H9 (cell line): ENCODE measurements around the gene IGF1R. TPM values are rescaled to one million over a fixed set of nuclear protein-coding genes. Genes with fewer than 3 reads are reported as not detected.

Experiments
- DNase-seq: peaks from one replicate; pipeline ENCODE4 v3.0.0-alpha.2; 2017
- H2AFZ ChIP-seq: one replicate; pipeline ENCODE4 v1.6.1; 2013; ENCODE audit warnings: mild to moderate bottlenecking, low read length, control low read depth, moderate library complexity
- H2AK5ac ChIP-seq: 2 replicates; pipeline ENCODE4 v1.6.1; 2013; ENCODE audit warnings: low read length, control low read depth, mixed read lengths; ENCODE audit not compliant: insufficient read length
- H2BK120ac ChIP-seq: one replicate; pipeline ENCODE4 v1.6.1; 2013; ENCODE audit warnings: low read depth, mild to moderate bottlenecking, low read length, control low read depth, inconsistent platforms; ENCODE audit not compliant: poor library complexity, severe bottlenecking
- H2BK12ac ChIP-seq: 2 replicates; pipeline ENCODE4 v1.6.1; 2013; ENCODE audit warnings: low read length, control low read depth, mixed read lengths, low read depth; ENCODE audit not compliant: insufficient read length
- H2BK15ac ChIP-seq: 2 replicates; pipeline ENCODE4 v1.6.1; 2013; ENCODE audit warnings: low read depth, low read length, control low read depth
- H2BK20ac ChIP-seq: one replicate; pipeline ENCODE4 v1.6.1; 2013; ENCODE audit warnings: low read depth, mild to moderate bottlenecking, low read length, control low read depth, inconsistent platforms; ENCODE audit not compliant: poor library complexity, severe bottlenecking
- H2BK5ac ChIP-seq: 2 replicates; pipeline ENCODE4 v1.6.1; 2013; ENCODE audit warnings: low read length, control low read depth, mixed read lengths; ENCODE audit not compliant: insufficient read length
- H3K14ac ChIP-seq: 2 replicates; pipeline ENCODE4 v1.6.1; 2013; ENCODE audit warnings: low read length, control low read depth; ENCODE audit not compliant: insufficient read depth
- H3K18ac ChIP-seq: 2 replicates; pipeline ENCODE4 v1.6.1; 2013; ENCODE audit warnings: low read depth, mild to moderate bottlenecking, mixed read lengths, low read length, control low read depth; ENCODE audit not compliant: insufficient read length
- H3K23ac ChIP-seq: 2 replicates; pipeline ENCODE4 v1.6.1; 2013; ENCODE audit warnings: low read length, control low read depth, mixed read lengths, low read depth; ENCODE audit not compliant: insufficient read length
- H3K23me2 ChIP-seq: 2 replicates; pipeline ENCODE4 v1.6.1; 2013; ENCODE audit warnings: low read depth, mild to moderate bottlenecking, mixed read lengths, low read length, control low read depth; ENCODE audit not compliant: insufficient read length, poor library complexity, severe bottlenecking
- H3K27ac ChIP-seq: 2 replicates; pipeline ENCODE4 v1.5.1; 2013; ENCODE audit warnings: low read length, control low read depth, mixed read lengths, low read depth; ENCODE audit not compliant: insufficient read length
- H3K27me3 ChIP-seq: 2 replicates; pipeline ENCODE4 v1.6.1; 2013; ENCODE audit warnings: low read length, control low read depth, inconsistent platforms; ENCODE audit not compliant: insufficient read depth
- H3K4ac ChIP-seq: 2 replicates; pipeline ENCODE4 v1.6.1; 2013; ENCODE audit warnings: low read depth, mild to moderate bottlenecking, control low read depth, inconsistent platforms, low read length, moderate library complexity
- H3K4me1 ChIP-seq: 2 replicates; pipeline ENCODE4 v1.6.1; 2013; ENCODE audit warnings: low read length, control low read depth, inconsistent platforms; ENCODE audit not compliant: insufficient read depth
- H3K4me2 ChIP-seq: 2 replicates; pipeline ENCODE4 v1.6.1; 2013; ENCODE audit warnings: low read length, control low read depth, mixed read lengths; ENCODE audit not compliant: insufficient read length, insufficient read depth
- H3K56ac ChIP-seq: 2 replicates; pipeline ENCODE4 v1.6.1; 2013; ENCODE audit warnings: low read depth, mild to moderate bottlenecking, mixed read lengths, low read length, control low read depth; ENCODE audit not compliant: insufficient read length
- H3K79me1 ChIP-seq: 2 replicates; pipeline ENCODE4 v1.6.1; 2013; ENCODE audit warnings: low read depth, mild to moderate bottlenecking, moderate library complexity, low read length, control low read depth, inconsistent platforms; ENCODE audit not compliant: insufficient read depth, poor library complexity, severe bottlenecking
- H3K79me2 ChIP-seq: 2 replicates; pipeline ENCODE4 v1.6.1; 2013; ENCODE audit warnings: low read length, control low read depth, inconsistent platforms; ENCODE audit not compliant: insufficient read depth
- H3K9ac ChIP-seq: 2 replicates; pipeline ENCODE4 v1.6.1; 2013; ENCODE audit warnings: low read length, control low read depth, mixed read lengths; ENCODE audit not compliant: insufficient read length; ENCODE audit errors: extremely low read depth
- H3K9me3 ChIP-seq: one replicate; pipeline ENCODE4 v1.6.1; 2013; ENCODE audit warnings: low read depth, low read length, inconsistent platforms; ENCODE audit not compliant: control insufficient read depth
- H3T11ph ChIP-seq: one replicate; pipeline ENCODE4 v1.6.1; 2013; ENCODE audit warnings: mild to moderate bottlenecking, low read length, control low read depth, inconsistent platforms
- H4K20me1 ChIP-seq: one replicate; pipeline ENCODE4 v1.6.1; 2013; ENCODE audit not compliant: control insufficient read depth, insufficient read length, insufficient read depth
- H4K5ac ChIP-seq: 2 replicates; pipeline ENCODE4 v1.6.1; 2013; ENCODE audit warnings: low read depth, mild to moderate bottlenecking, mixed read lengths, low read length, control low read depth; ENCODE audit not compliant: insufficient read length
- H4K8ac ChIP-seq: replicated peaks from 2 replicates; pipeline ENCODE4 v1.6.1; 2013; ENCODE audit warnings: low read length, control low read depth, mixed read lengths, low read depth; ENCODE audit not compliant: insufficient read length
- H4K91ac ChIP-seq: 2 replicates; pipeline ENCODE4 v1.6.1; 2013; ENCODE audit warnings: low read depth, mild to moderate bottlenecking, moderate library complexity, mixed read lengths, low read length, control low read depth; ENCODE audit not compliant: insufficient read length
- H3K27ac Mint-ChIP-seq, 3 experiments: 2 replicates in 2 of 3; 3 replicates in 1 of 3; pipeline ENCODE4 v1.8.0; 2020 to 2021; ENCODE audit warnings: mixed read lengths in 3 of 3, mild to moderate bottlenecking in 1 of 3, moderate library complexity in 1 of 3
- H3K27me3 Mint-ChIP-seq: 2 replicates; pipeline ENCODE4 v1.8.0; 2021; ENCODE audit warnings: low read depth, mild to moderate bottlenecking, moderate library complexity, mixed read lengths
- H3K36me3 Mint-ChIP-seq, 3 experiments: 2 replicates in 2 of 3; 3 replicates in 1 of 3; pipeline ENCODE4 v1.8.0; 2020 to 2021; ENCODE audit warnings: low read depth in 3 of 3, mixed read lengths in 3 of 3; ENCODE audit not compliant: insufficient read depth in 1 of 3
- H3K4me1 Mint-ChIP-seq, 2 experiments: 2 replicates each; pipeline ENCODE4 v1.8.0; 2020; ENCODE audit warnings: mixed read lengths in 2 of 2
- H3K4me3 Mint-ChIP-seq, 2 experiments: 2 replicates in 1 of 2; 3 replicates in 1 of 2; pipeline ENCODE4 v1.8.0; 2020 to 2021; ENCODE audit warnings: mild to moderate bottlenecking in 2 of 2, mixed read lengths in 2 of 2, moderate library complexity in 1 of 2
- H3K9me3 Mint-ChIP-seq, 2 experiments: 2 replicates in 1 of 2; 3 replicates in 1 of 2; pipeline ENCODE4 v1.8.0; 2020; ENCODE audit warnings: mild to moderate bottlenecking in 2 of 2, mixed read lengths in 2 of 2, moderate library complexity in 1 of 2
- WGBS: extraction: QIAGEN DNeasy Blood & Tissue Kit; methylation state at CpG from one replicate; pipeline ENCODE4 v1.1.7; 2013; ENCODE audit warnings: missing lambda C conversion rate, low lambda C conversion rate, mixed read lengths; ENCODE audit not compliant: insufficient read length; ENCODE audit errors: extremely low coverage; 5-methylcytosine and 5-hydroxymethylcytosine counted together
- total RNA-seq: library from RNA; stranded (reverse); gene quantifications from 2 replicates; pipeline ENCODE4 v1.2.1, GENCODE V29; 2021
- TF ChIP-seq, protein P1 (sequence below): fragments of 200-600 bp; sonication (generic); conservative IDR thresholded peaks from 3 replicates; pipeline ENCODE4 v1.8.0; 2021; ENCODE audit warnings: antibody characterized with exemption, mild to moderate bottlenecking

IGF1R gene
- total RNA-seq, 1 experiment from 2014 or later: 70.0 TPM

DNA sequence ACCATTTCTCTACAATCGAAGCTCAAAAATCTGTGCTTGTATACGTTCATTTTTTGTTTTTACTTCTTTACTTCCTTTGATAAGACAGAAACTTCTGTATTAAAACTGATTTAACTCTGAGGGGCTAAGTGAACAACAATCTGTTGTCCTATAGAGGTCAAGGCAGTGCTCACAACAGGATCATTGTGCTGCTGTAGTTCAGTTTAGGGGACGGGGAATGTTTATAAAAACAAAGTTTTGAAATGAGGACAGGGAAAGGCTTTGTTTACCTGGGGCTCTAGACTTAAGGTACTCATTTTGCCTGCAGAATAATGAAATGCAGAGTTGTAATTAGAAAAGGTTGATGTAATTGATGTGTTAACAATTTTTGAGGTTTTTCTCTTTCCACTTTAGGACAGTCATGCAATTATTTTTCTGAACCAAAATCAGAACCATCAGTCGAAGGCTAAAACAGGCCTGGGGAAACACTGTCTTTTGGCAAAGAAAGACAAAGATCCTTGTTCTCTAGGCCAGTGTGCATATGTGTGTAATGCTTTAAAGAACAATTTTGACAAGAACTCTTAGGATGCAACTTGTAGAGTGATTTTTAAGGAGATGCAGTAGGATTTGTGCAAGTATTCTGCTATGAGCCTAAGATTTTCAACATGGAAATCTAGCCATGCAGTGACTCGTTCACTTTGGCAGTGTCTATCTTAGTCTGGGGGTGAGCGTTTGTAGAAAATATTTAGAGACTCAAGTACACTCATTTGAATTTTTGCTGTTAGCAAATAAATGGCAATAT, 194.0 kb downstream of the IGF1R start:
- H2AFZ ChIP-seq: no peak overlapping the region
- Mint-ChIP-seq H3K4me1 (peaks cover 50 to 54% of the 10 kb centered on the region in 2 experiments), H3K9me3 (no peaks in the 10 kb centered on the region), H3K36me3 (peaks cover 2 to 9% (median 3%) of the 10 kb centered on the region in 3 experiments; a peak in 4 of 7 replicates), H3K27ac (peak overlapping the region in 2 of 3 experiments; percentile 6 to 80; a peak in 3 of 7 replicates), H3K4me3 (no peak overlapping the region), H3K27me3 (no peaks in the 10 kb centered on the region)
- no peak overlapping the region for H3K18ac ChIP-seq
- H3K4me2 ChIP-seq: no peak overlapping the region
- TF ChIP-seq, protein P1, sequence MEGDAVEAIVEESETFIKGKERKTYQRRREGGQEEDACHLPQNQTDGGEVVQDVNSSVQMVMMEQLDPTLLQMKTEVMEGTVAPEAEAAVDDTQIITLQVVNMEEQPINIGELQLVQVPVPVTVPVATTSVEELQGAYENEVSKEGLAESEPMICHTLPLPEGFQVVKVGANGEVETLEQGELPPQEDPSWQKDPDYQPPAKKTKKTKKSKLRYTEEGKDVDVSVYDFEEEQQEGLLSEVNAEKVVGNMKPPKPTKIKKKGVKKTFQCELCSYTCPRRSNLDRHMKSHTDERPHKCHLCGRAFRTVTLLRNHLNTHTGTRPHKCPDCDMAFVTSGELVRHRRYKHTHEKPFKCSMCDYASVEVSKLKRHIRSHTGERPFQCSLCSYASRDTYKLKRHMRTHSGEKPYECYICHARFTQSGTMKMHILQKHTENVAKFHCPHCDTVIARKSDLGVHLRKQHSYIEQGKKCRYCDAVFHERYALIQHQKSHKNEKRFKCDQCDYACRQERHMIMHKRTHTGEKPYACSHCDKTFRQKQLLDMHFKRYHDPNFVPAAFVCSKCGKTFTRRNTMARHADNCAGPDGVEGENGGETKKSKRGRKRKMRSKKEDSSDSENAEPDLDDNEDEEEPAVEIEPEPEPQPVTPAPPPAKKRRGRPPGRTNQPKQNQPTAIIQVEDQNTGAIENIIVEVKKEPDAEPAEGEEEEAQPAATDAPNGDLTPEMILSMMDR: no peak
- H2BK12ac ChIP-seq: no peak overlapping the region
- no peaks in the 10 kb centered on the region for H3K23me2 ChIP-seq
- H2BK15ac ChIP-seq: no peak overlapping the region
- H4K91ac ChIP-seq: no peak overlapping the region
- H3K4ac ChIP-seq: no peak overlapping the region
- no peak overlapping the region for H3K56ac ChIP-seq
- H4K5ac ChIP-seq: no peak overlapping the region
- no peak overlapping the region for H4K8ac ChIP-seq
- H3T11ph ChIP-seq: no peak overlapping the region
- no peak for DNase-seq
- H2BK20ac ChIP-seq: no peak overlapping the region
- WGBS: no CpG with 5 or more reads among the region's 6 CpGs
- H4K20me1 ChIP-seq: no peaks in the 10 kb centered on the region
- H3K23ac ChIP-seq: no peak overlapping the region
- H2BK5ac ChIP-seq: no peak overlapping the region
- no peak overlapping the region for H3K9ac ChIP-seq
- peaks cover 3% of the 10 kb centered on the region; the same call in 1 of the 2 replicates for H3K4me1 ChIP-seq
- no peak overlapping the region for H2BK120ac ChIP-seq
- no peak overlapping the region for H2AK5ac ChIP-seq
- peaks cover 5% of the 10 kb centered on the region for H3K79me1 ChIP-seq
- no peak overlapping the region for H3K14ac ChIP-seq
- H3K9me3 ChIP-seq: no peaks in the 10 kb centered on the region
- peaks cover 9% of the 10 kb centered on the region; the same call in 1 of the 2 replicates for H3K79me2 ChIP-seq
- H3K27ac ChIP-seq: no peak overlapping the region
- no peaks in the 10 kb centered on the region for H3K27me3 ChIP-seq
